HCT116 (cell line): ENCODE results near the gene CORO6. TPM values are rescaled to one million over a fixed set of nuclear protein-coding genes. Genes with fewer than 3 reads are reported as not detected.

ENCODE experiments used
- ATAC-seq: fragments of 200-7000 bp; cut with Tn5 transposase; 2 replicates; pipeline ENCODE4 v1.9.1; 2020; ENCODE audit warnings: mild to moderate bottlenecking, moderate library complexity
- BruUV-seq: library from RNA; stranded (reverse); fragments of 400-500 nt; replicated peaks from 2 replicates; lab custom pipeline; 2021; lab: Mats Ljungman, UMichigan
- CTCF ChIA-PET: fragments of 300-600 bp; sonication (Branson Sonifier 250); formaldehyde crosslinking; loops from one replicate; lab custom pipeline; 2021; ENCODE audit warnings: antibody characterized with exemption; lab: Charles Lee
- POLR2A ChIA-PET: fragments of 300-600, 350-600 bp; sonication (Branson Sonifier 250); formaldehyde crosslinking; loops from one replicate; lab custom pipeline; 2021; ENCODE audit warnings: antibody characterized with exemption; lab: Charles Lee
- RAD21 ChIA-PET, 2 experiments: fragments of 300-600 bp; sonication (Branson Sonifier 250); formaldehyde crosslinking; loops; one replicate each; lab custom pipeline; 2023; ENCODE audit warnings: low total read pairs in 2 of 2; ENCODE audit not compliant: uncharacterized antibody in 2 of 2, unreplicated experiment in 2 of 2, low non-redundant PET in 1 of 2; lab: Charles Lee
- DNase-seq: peaks from one replicate; pipeline ENCODE4 v3.0.0-alpha.2; 2010; ENCODE audit warnings: low read depth, low spot score
- H2AFZ ChIP-seq: fragments of 200-600 bp; shearing (Covaris generic), sonication (generic); 2 replicates; pipeline ENCODE4 v1.6.1; 2017; ENCODE audit warnings: low read depth, mixed run types, mixed read lengths, antibody characterized with exemption, low read length; ENCODE audit not compliant: poor library complexity, severe bottlenecking
- H3K27ac ChIP-seq: 2 replicates; pipeline ENCODE4 v1.5.1; 2012; ENCODE audit warnings: low read depth, low read length
- H3K27me3 ChIP-seq: fragments of 200-600 bp; sonication (generic); 2 replicates; pipeline ENCODE4 v1.6.1; 2016; ENCODE audit warnings: mixed run types, low read length, mixed read lengths; ENCODE audit not compliant: insufficient read depth
- H3K36me3 ChIP-seq, 2 experiments: fragments of 200-500 bp in 1 of 2; fragments of 200-600 bp in 1 of 2; sonication (Bioruptor generic) in 1 of 2; sonication (generic) in 1 of 2; 2 replicates each; pipeline versions ENCODE4 v1.5.1 to v1.6.1; 2014 to 2016; ENCODE audit warnings: low read length in 2 of 2, inconsistent platforms in 1 of 2, mixed read lengths in 1 of 2, mixed run types in 1 of 2; ENCODE audit not compliant: insufficient read depth in 2 of 2, control insufficient read depth in 1 of 2
- H3K4me1 ChIP-seq, 2 experiments: fragments of 200-600 bp in 1 of 2; sonication (generic) in 1 of 2; 2 replicates each; pipeline versions ENCODE4 v1.5.1 to v1.6.1; 2012 to 2017; ENCODE audit warnings: low read length in 2 of 2, inconsistent platforms in 1 of 2, mild to moderate bottlenecking in 1 of 2, mixed read lengths in 1 of 2, mixed run types in 1 of 2, moderate library complexity in 1 of 2; ENCODE audit not compliant: insufficient read depth in 2 of 2, control insufficient read depth in 1 of 2
- H3K4me2 ChIP-seq: fragments of 200-600 bp; sonication (generic); 2 replicates; pipeline ENCODE4 v1.6.1; 2017; ENCODE audit warnings: mixed run types, low read length, mixed read lengths
- H3K4me3 ChIP-seq, 2 experiments: fragments of 200-600 bp in 1 of 2; sonication (generic) in 1 of 2; replicated peaks in 1 of 2; 2 replicates each; pipeline ENCODE4 v1.5.1; 2011 to 2016; ENCODE audit warnings: low read length in 2 of 2, control low read depth in 1 of 2, low read depth in 1 of 2, mild to moderate bottlenecking in 1 of 2, mixed read lengths in 1 of 2, mixed run types in 1 of 2
- H3K79me2 ChIP-seq: fragments of 200-600 bp; sonication (generic); 2 replicates; pipeline ENCODE4 v1.6.1; 2017; ENCODE audit warnings: mild to moderate bottlenecking, mixed run types, low read length, moderate library complexity, mixed read lengths; ENCODE audit not compliant: insufficient read depth
- H3K9ac ChIP-seq: fragments of 200-600 bp; sonication (generic); 2 replicates; pipeline ENCODE4 v1.6.1; 2016; ENCODE audit warnings: low read length, mixed read lengths
- H3K9me2 ChIP-seq: fragments of 200-600 bp; sonication (generic), shearing (Covaris generic); 2 replicates; pipeline ENCODE4 v1.6.1; 2017; ENCODE audit warnings: mixed run types, mild to moderate bottlenecking, moderate library complexity; ENCODE audit not compliant: insufficient read depth
- H3K9me3 ChIP-seq, 2 experiments: fragments of 200-500 bp in 1 of 2; fragments of 200-600 bp in 1 of 2; sonication (Bioruptor generic) in 1 of 2; sonication (generic) in 1 of 2; 2 replicates each; pipeline ENCODE4 v1.6.1; 2014 to 2017; ENCODE audit warnings: low read length in 2 of 2, mixed read lengths in 2 of 2, inconsistent platforms in 1 of 2, low read depth in 1 of 2, mild to moderate bottlenecking in 1 of 2, mixed run types in 1 of 2, moderate library complexity in 1 of 2; ENCODE audit not compliant: control insufficient read depth in 1 of 2, insufficient read depth in 1 of 2
- H4K20me1 ChIP-seq: fragments of 200-600 bp; sonication (generic), shearing (Covaris generic); 2 replicates; pipeline ENCODE4 v1.6.1; 2017; ENCODE audit warnings: mixed run types, mild to moderate bottlenecking, moderate library complexity; ENCODE audit not compliant: insufficient read depth
- ATF3 ChIP-seq: IDR thresholded peaks from 2 replicates; pipeline ENCODE4 v1.6.1; 2012
- CBX3 ChIP-seq: IDR thresholded peaks from 2 replicates; pipeline ENCODE4 v1.6.1; 2012; ENCODE audit warnings: low read depth
- CEBPB ChIP-seq: IDR thresholded peaks from 2 replicates; pipeline ENCODE4 v1.6.1; 2012; ENCODE audit warnings: low read depth
- CTCF ChIP-seq, 3 experiments: fragments of 200-600 bp in 1 of 3; sonication (generic) in 1 of 3; IDR thresholded peaks in 2 of 3; conservative IDR thresholded peaks in 1 of 3; 2 replicates each; pipeline ENCODE4 v1.5.1; 2012 to 2017; ENCODE audit warnings: low read depth in 2 of 3, low read length in 2 of 3, antibody characterized with exemption in 1 of 3, borderline replicate concordance in 1 of 3, control low read depth in 1 of 3, mild to moderate bottlenecking in 1 of 3, mixed read lengths in 1 of 3, mixed run types in 1 of 3, moderate library complexity in 1 of 3; ENCODE audit not compliant: insufficient read depth in 1 of 3
- EGR1 ChIP-seq: IDR thresholded peaks from 2 replicates; pipeline ENCODE4 v1.6.1; 2012; ENCODE audit warnings: low read depth
- ELF1 ChIP-seq: IDR thresholded peaks from 2 replicates; pipeline ENCODE4 v1.6.1; 2012; ENCODE audit warnings: low read depth, borderline replicate concordance
- EZH2phosphoT487 ChIP-seq: fragments of 200-600 bp; IDR thresholded peaks from 2 replicates; pipeline ENCODE4 v1.6.1; 2018; ENCODE audit warnings: antibody characterized with exemption, borderline replicate concordance
- JUND ChIP-seq: IDR thresholded peaks from 2 replicates; pipeline ENCODE4 v1.6.1; 2012
- MAX ChIP-seq: IDR thresholded peaks from 2 replicates; pipeline ENCODE4 v1.6.1; 2012
- POLR2A ChIP-seq: IDR thresholded peaks from 2 replicates; pipeline ENCODE4 v1.7.0; 2011; ENCODE audit warnings: borderline replicate concordance; ENCODE audit not compliant: insufficient read depth, insufficient read length; ENCODE audit errors: extremely low read depth
- POLR2AphosphoS5 ChIP-seq: IDR thresholded peaks from 2 replicates; pipeline ENCODE4 v1.6.1; 2011; ENCODE audit warnings: mild to moderate bottlenecking, low read depth, low read length, moderate library complexity
- RAD21 ChIP-seq: IDR thresholded peaks from 2 replicates; pipeline ENCODE4 v1.6.1; 2012; ENCODE audit warnings: low read depth, mild to moderate bottlenecking
- REST ChIP-seq: IDR thresholded peaks from 2 replicates; pipeline ENCODE4 v1.6.1; 2012; ENCODE audit warnings: low read depth
- SIN3A ChIP-seq: IDR thresholded peaks from 2 replicates; pipeline ENCODE4 v1.6.1; 2012; ENCODE audit warnings: low read depth
- SP1 ChIP-seq: IDR thresholded peaks from 2 replicates; pipeline ENCODE4 v1.6.1; 2012; ENCODE audit warnings: low read depth
- SRF ChIP-seq: IDR thresholded peaks from 2 replicates; pipeline ENCODE4 v1.6.1; 2012; ENCODE audit warnings: low read depth
- TCF7L2 ChIP-seq: IDR thresholded peaks from 2 replicates; pipeline ENCODE4 v1.7.0; 2011; ENCODE audit warnings: borderline replicate concordance, inconsistent platforms; ENCODE audit not compliant: insufficient read depth, insufficient read length; ENCODE audit errors: extremely low read depth
- YY1 ChIP-seq: IDR thresholded peaks from 2 replicates; pipeline ENCODE4 v1.6.1; 2011; ENCODE audit warnings: low read length, low read depth, moderate library complexity, mild to moderate bottlenecking; ENCODE audit not compliant: insufficient replicate concordance; ENCODE audit errors: extremely low read depth
- ZFX ChIP-seq: fragments of 450-650 bp; IDR thresholded peaks from 2 replicates; pipeline ENCODE4 v1.6.1; 2017
- ZNF274 ChIP-seq: fragments of 200-500 bp; sonication (Bioruptor generic); IDR thresholded peaks from 2 replicates; pipeline ENCODE4 v1.6.1; 2014; ENCODE audit warnings: mild to moderate bottlenecking, low read depth, low read length, inconsistent platforms
- intact Hi-C: fragments of 100-400 bp; cut with micrococcal nuclease; formaldehyde crosslinking; loops from 2 replicates; pipeline ENCODE4 v1.10.0; 2022
- total RNA-seq: library from RNA; stranded (reverse); gene quantifications from one replicate; pipeline ENCODE4 v1.2.1, GENCODE V29; 2021; ENCODE audit not compliant: unreplicated experiment

Gene CORO6
- total RNA-seq, 1 experiment from 2014 or later, result 8.7 TPM

GRCh38 chr17:29574732-29575510, 47.8 kb downstream of the CORO6 start:
- Histone ChIP-seq H3K27ac (no peak overlapping the region), H3K36me3 (peaks cover 6 to 9% of the 10 kb centered on the region in 2 experiments; a peak in 2 of 4 replicates), H4K20me1 (no peaks in the 10 kb centered on the region), H3K79me2 (no peaks in the 10 kb centered on the region), H3K27me3 (no peaks in the 10 kb centered on the region), H3K4me3 (no peak overlapping the region), H3K9me3 (no peaks in the 10 kb centered on the region), H3K4me1 (no peaks in the 10 kb centered on the region)
- no TSS peak for BruUV-seq
- POLR2A ChIA-PET, result no interaction called here
- ATAC-seq, result no peak
- TF ChIP-seq TCF7L2, result no peak
- TF ChIP-seq JUND, result no peak
- no peak for TF ChIP-seq ELF1
- no peak for TF ChIP-seq CTCF (IDR thresholded peaks at IDR 0.05 in 2 of 3, conservative IDR thresholded peaks at IDR 0.05 in 1 of 3; ENCODE audit: borderline replicate concordance in 1 of 3, insufficient read depth in 1 of 3, low read depth in 2 of 3, low read length in 2 of 3)
- no peak for TF ChIP-seq SRF
- no peak for TF ChIP-seq CEBPB
- TF ChIP-seq CBX3, result no peak
- TF ChIP-seq REST, result no peak
- no peak for TF ChIP-seq POLR2A
- TF ChIP-seq ZNF274, result no peak
- TF ChIP-seq YY1, result no peak
- no peak for TF ChIP-seq ATF3
- TF ChIP-seq SIN3A, result no peak
- TF ChIP-seq ZFX, result no peak
- no peak for TF ChIP-seq RAD21
- TF ChIP-seq EZH2phosphoT487, result no peak
- TF ChIP-seq MAX, result no peak
- no peak for TF ChIP-seq EGR1
- TF ChIP-seq POLR2AphosphoS5, result no peak
- TF ChIP-seq SP1, result no peak
- TF ChIP-seq, all 23 proteins: peak for 0
- RAD21 ChIA-PET, result no interaction called here
- CTCF ChIA-PET, result interaction anchor here (1.6 kb wide), 1 partner anchor 16 kb away, joined by 3 read pairs; no protein-coding TSS in a partner anchor
- H3K9ac ChIP-seq, result no peak overlapping the region
- no peak for DNase-seq
- no peak overlapping the region for H3K4me2 ChIP-seq
- H2AFZ ChIP-seq, result no peak overlapping the region
- intact Hi-C loops, result no loop called here
- no peaks in the 10 kb centered on the region for H3K9me2 ChIP-seq
